GM10266 (cell line): Measurements from ENCODE around the gene RPS27L.

ENCODE experiments used
- DNase-seq: peaks from one replicate; pipeline ENCODE4 v3.0.0; 2012; ENCODE audit errors: extremely low spot score
- TF ChIP-seq, protein P1 (sequence below): IDR thresholded peaks from 2 replicates; pipeline ENCODE4 v1.5.1; 2012; ENCODE audit warnings: mild to moderate bottlenecking, low read depth; ENCODE audit not compliant: control insufficient read depth, insufficient read depth; ENCODE audit errors: missing control alignments

The RPS27L gene

DNA sequence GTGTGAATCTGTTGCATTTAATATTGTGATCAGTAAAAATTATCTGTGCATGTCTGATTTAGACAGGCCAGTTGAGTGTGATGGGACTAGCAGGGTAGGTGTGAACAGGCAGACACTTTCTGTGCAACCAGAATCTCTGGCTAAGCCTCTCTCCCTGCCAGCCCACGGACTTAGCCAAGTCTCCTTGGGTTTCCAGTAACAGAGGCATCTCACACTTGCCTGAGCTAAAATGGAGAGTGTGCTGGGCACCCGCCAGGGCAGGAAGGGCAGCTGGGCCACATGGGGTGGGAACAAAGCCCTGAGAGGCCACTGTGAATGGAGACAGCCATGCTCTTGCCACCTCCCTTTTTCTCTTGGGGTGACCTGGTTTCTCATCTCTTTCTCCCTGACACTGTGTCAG lies 12.5 kb upstream of the RPS27L start:
- TF ChIP-seq, protein P1, sequence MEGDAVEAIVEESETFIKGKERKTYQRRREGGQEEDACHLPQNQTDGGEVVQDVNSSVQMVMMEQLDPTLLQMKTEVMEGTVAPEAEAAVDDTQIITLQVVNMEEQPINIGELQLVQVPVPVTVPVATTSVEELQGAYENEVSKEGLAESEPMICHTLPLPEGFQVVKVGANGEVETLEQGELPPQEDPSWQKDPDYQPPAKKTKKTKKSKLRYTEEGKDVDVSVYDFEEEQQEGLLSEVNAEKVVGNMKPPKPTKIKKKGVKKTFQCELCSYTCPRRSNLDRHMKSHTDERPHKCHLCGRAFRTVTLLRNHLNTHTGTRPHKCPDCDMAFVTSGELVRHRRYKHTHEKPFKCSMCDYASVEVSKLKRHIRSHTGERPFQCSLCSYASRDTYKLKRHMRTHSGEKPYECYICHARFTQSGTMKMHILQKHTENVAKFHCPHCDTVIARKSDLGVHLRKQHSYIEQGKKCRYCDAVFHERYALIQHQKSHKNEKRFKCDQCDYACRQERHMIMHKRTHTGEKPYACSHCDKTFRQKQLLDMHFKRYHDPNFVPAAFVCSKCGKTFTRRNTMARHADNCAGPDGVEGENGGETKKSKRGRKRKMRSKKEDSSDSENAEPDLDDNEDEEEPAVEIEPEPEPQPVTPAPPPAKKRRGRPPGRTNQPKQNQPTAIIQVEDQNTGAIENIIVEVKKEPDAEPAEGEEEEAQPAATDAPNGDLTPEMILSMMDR: no peak
- no peak for DNase-seq

DNA sequence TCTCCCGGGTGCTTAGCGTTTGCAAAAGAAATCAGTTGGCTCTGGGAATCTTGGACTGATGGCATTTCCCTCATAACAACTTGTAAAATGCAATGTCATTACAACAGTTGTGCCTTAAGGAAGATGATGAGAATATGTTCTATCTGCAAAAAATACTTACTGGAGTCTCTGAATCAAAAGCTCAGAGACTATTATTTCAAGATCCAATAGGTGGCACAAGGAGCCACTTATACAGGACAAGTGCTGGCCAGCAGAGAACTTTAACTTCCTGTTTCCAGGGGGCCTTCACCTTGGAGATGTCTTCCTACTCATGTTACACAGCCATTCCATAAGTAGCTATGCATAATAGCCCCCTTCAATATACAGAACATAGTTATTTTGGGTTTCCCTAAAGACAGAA lies 8.9 kb upstream of the RPS27L start:
- TF ChIP-seq, protein P1: no peak
- peak; percentile 30 for DNase-seq

DNA sequence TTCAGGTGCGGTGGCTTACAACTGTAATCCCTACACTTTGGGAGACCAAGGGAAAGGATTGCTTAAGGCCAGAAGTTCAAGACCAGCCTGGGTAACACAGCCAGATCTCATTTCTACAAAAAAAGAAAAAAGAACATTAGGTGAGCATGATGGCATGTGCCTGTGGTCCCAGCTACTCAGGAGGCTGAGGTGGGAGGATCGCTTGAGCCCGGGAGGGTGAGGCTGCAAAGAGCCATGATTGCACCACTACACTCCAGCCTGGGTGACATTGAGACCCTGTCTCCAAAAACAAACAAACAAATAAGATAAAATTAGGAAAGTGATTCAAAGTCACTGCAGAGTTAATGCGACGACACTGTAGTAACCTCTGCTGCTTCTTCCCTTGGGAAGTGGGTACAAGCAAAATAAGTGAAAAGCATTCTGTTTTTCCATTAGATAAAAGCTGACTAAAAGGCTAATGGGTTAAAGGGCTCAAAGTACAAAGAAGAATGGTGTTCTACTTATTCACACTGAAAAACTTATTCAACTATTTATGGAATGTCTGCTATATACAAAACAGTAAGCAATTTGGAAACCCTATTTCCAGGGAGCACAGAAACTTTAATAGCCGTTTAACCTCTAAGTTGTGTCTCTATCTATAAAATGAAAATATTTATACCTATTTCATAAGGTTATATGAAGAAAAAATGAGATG lies 8.0 kb upstream of the RPS27L start:
- TF ChIP-seq, protein P1: no peak
- no peak for DNase-seq

DNA sequence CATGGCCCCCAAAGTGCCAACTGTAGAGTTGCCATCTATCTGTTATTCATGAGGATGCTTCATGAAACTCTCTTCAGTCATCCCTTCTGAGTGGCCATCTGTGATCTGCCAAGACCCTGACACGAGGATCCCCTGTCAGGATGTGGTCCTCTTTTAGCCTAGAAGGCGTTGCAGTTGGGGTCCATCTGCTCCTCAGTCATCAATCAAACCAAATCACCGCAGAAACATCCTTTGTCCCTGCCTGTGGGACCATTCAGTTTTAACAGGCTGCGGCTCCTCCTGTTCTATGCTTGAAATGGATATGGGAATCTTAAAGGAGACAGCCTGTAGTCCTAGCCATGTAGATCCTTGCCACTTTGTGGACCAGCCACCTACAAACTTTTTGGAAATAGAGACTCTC lies 5.9 kb upstream of the RPS27L start:
- TF ChIP-seq, protein P1: no peak

DNA sequence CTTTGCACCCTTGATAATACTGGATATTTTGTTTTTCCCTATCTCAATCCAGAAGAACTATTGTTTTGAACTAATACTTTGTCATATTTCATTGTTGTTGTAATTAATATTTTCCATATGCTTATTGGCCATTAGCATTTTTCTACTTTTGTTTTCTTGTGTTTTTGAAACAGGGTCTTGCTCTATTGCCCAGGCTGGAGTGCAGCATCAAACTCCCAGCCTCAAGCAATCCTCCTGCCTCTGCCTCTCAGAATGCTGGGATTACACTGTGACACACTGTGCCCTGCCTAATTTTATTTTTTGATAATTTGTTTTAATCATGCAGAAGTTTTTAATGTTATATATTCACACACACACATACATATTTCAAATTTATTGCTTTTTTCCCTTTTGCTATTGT lies 3.4 kb upstream of the RPS27L start:
- DNase-seq: no peak
- TF ChIP-seq, protein P1: no peak

More for the DNA sequence above, 5.9 kb upstream of the RPS27L start:
- no peak for DNase-seq

DNA sequence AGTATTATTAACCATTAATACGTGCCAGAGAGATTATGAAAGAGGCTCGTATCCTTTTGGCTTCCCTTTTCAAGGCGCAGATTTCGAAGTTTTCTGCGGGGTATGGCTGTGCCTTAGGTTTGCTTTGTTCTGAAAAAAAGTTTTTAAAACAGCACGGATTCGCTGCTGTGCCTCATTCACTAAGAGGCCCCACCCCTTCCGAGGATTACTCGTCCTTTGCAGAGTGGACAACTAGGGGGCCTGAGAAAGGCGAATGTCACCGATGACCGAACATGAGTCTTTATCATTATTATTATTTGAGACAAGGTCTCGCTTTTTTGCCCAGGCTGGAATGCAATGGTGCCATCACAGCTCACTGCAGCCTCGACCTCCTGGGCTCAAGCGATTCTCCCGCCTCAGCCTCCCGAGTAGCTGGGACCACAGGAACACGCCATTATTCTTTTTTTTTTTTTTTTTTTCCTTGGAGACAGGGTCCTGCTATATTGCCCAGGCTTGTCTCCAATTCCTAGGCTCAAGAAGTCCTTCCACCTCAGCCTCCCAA lies 684 bp upstream of the RPS27L start:
- TF ChIP-seq, protein P1: no peak
- peak; percentile 60 for DNase-seq

DNA sequence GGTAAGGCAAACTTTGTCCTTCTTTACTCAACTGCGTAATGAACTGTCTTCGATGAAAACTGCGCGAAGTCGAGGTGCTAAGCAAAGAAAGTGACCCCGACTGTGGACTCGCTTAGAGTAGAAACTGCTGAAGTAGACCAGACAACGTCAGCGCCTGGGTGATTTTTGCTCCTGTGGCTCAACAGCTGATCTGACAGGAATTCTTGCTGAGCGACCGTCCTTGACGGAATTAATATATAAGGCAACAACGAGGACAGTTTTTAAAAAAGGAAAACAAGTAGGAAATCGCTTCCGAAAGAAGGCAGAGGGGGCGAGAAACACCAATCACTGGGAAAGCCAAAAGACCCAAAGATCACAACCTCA lies 541 bp downstream of the RPS27L start:
- DNase-seq: peak; percentile 41
- TF ChIP-seq, protein P1: no peak
